OCI-LY7 (cell line): ENCODE results near the gene SERPINA5. TPM values are rescaled to one million over a fixed set of nuclear protein-coding genes. Genes with fewer than 3 reads are reported as not detected.

Experiments
- BruUV-seq: library from RNA; stranded (reverse); fragments of 400-500 nt; replicated peaks from 2 replicates; lab custom pipeline; 2021; lab: Mats Ljungman, UMichigan
- CTCF ChIA-PET: fragments of 300-600 bp; sonication (Branson Sonifier 250); formaldehyde crosslinking; loops from one replicate; lab custom pipeline; 2022; ENCODE audit warnings: antibody characterized with exemption; ENCODE audit not compliant: unreplicated experiment; lab: Charles Lee
- POLR2A ChIA-PET: fragments of 300-600 bp; sonication (Branson Sonifier 250); formaldehyde crosslinking; loops from one replicate; lab custom pipeline; 2022; ENCODE audit warnings: antibody characterized with exemption; lab: Charles Lee
- DNase-seq: peaks from one replicate; pipeline ENCODE4 v3.0.0-alpha.2; 2015; ENCODE audit warnings: low spot score
- H2AFZ ChIP-seq: fragments of 200-600 bp; sonication (generic), shearing (Covaris generic); 2 replicates; pipeline ENCODE4 v1.6.1; 2014; ENCODE audit warnings: mild to moderate bottlenecking, antibody characterized with exemption, low read length, moderate library complexity
- H3K27ac ChIP-seq: fragments of 200-600 bp; sonication (generic); 2 replicates; pipeline ENCODE4 v1.5.1; 2014; ENCODE audit warnings: mixed run types, low read depth, mild to moderate bottlenecking, moderate library complexity, low read length, inconsistent platforms; ENCODE audit not compliant: poor library complexity, severe bottlenecking
- H3K36me3 ChIP-seq: fragments of 200-600 bp; sonication (generic); 2 replicates; pipeline ENCODE4 v1.6.1; 2014; ENCODE audit warnings: mild to moderate bottlenecking, antibody characterized with exemption, low read length, moderate library complexity, mixed read lengths; ENCODE audit not compliant: insufficient read depth
- H3K4me1 ChIP-seq: fragments of 200-600 bp; sonication (generic); 2 replicates; pipeline ENCODE4 v1.5.1; 2014; ENCODE audit warnings: mild to moderate bottlenecking, low read length; ENCODE audit not compliant: insufficient read depth, poor library complexity, severe bottlenecking
- H3K4me2 ChIP-seq: fragments of 200-600 bp; sonication (generic); 2 replicates; pipeline ENCODE4 v1.6.1; 2014; ENCODE audit warnings: mild to moderate bottlenecking, low read length
- H3K4me3 ChIP-seq: fragments of 200-600 bp; sonication (generic); 2 replicates; pipeline ENCODE4 v1.5.1; 2014; ENCODE audit warnings: mild to moderate bottlenecking, low read depth, low read length; ENCODE audit not compliant: poor library complexity, severe bottlenecking
- H3K79me2 ChIP-seq: fragments of 200-600 bp; sonication (generic); 2 replicates; pipeline ENCODE4 v1.6.1; 2016; ENCODE audit warnings: low read depth, mild to moderate bottlenecking, low read length, moderate library complexity, mixed read lengths; ENCODE audit not compliant: insufficient read depth
- H3K9me2 ChIP-seq: fragments of 200-600 bp; sonication (generic); 2 replicates; pipeline ENCODE4 v1.6.1; 2016; ENCODE audit warnings: mild to moderate bottlenecking, low read length, mixed read lengths; ENCODE audit not compliant: insufficient read depth
- H3K9me3 ChIP-seq: fragments of 200-600 bp; sonication (generic); 2 replicates; pipeline ENCODE4 v1.6.1; 2014; ENCODE audit warnings: mild to moderate bottlenecking, mixed run types, low read length, mixed read lengths
- H4K20me1 ChIP-seq: fragments of 200-600 bp; sonication (generic); 2 replicates; pipeline ENCODE4 v1.6.1; 2014; ENCODE audit warnings: mild to moderate bottlenecking, antibody characterized with exemption, low read length, moderate library complexity, mixed read lengths; ENCODE audit not compliant: insufficient read depth
- EZH2phosphoT487 ChIP-seq: fragments of 200-600 bp; sonication (generic); IDR thresholded peaks from 2 replicates; pipeline ENCODE4 v1.6.1; 2018; ENCODE audit warnings: low read depth, borderline replicate concordance, mild to moderate bottlenecking, mixed run types, antibody characterized with exemption, low read length, moderate library complexity, mixed read lengths
- intact Hi-C: fragments of 100-400 bp; cut with micrococcal nuclease; formaldehyde crosslinking; loops from one replicate; pipeline ENCODE4 v1.10.0; 2022; ENCODE audit not compliant: unreplicated experiment
- total RNA-seq, 2 experiments: library from RNA; depleted of rRNA in 1 of 2; stranded (reverse); fragments of >200 nt in 1 of 2; shearing (Covaris generic) in 1 of 2; gene quantifications; 2 replicates each; pipeline ENCODE4 v1.2.3, GENCODE V29; 2014 to 2022
- TF ChIP-seq, protein P1 (sequence below): fragments of 200-600 bp; sonication (generic); conservative IDR thresholded peaks from 2 replicates; pipeline ENCODE4 v1.5.1; 2014; ENCODE audit warnings: mild to moderate bottlenecking, antibody characterized with exemption, low read length, moderate library complexity, mixed read lengths

Gene SERPINA5
- total RNA-seq, 2 experiments from 2014 or later = not detected

DNA sequence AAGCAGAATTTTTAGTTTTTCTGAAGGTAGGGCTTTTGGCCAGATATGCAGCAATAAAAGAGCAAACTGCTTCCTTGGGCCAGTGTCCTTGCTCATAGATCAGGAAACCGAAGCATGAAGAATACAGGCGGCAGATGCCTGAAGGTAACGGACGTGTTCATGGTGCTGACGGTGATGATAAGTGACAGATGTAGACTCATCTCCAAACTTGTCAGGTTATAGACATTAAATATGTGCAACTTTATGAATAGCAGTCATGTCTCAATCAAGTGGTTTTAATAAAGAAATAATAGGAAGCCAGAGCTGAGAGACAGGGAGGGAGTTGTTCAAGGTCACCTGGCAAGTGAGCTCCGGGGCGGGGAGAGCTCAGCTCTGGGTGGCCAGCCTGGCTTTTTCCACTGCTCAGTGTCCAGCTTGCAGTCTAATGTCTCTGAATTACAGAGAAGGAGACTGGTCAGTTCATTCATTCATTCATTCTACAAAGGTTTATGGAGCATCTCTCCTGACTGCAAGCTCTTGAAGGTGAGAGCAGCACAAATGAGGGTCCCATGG lies 1.0 kb downstream of the SERPINA5 start:
- no peak overlapping the region for H2AFZ ChIP-seq
- H3K79me2 ChIP-seq = no peaks in the 10 kb centered on the region
- no peak overlapping the region for H3K4me3 ChIP-seq
- TF ChIP-seq, protein P1, sequence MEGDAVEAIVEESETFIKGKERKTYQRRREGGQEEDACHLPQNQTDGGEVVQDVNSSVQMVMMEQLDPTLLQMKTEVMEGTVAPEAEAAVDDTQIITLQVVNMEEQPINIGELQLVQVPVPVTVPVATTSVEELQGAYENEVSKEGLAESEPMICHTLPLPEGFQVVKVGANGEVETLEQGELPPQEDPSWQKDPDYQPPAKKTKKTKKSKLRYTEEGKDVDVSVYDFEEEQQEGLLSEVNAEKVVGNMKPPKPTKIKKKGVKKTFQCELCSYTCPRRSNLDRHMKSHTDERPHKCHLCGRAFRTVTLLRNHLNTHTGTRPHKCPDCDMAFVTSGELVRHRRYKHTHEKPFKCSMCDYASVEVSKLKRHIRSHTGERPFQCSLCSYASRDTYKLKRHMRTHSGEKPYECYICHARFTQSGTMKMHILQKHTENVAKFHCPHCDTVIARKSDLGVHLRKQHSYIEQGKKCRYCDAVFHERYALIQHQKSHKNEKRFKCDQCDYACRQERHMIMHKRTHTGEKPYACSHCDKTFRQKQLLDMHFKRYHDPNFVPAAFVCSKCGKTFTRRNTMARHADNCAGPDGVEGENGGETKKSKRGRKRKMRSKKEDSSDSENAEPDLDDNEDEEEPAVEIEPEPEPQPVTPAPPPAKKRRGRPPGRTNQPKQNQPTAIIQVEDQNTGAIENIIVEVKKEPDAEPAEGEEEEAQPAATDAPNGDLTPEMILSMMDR = no peak
- TF ChIP-seq EZH2phosphoT487 = no peak
- H3K4me2 ChIP-seq = no peak overlapping the region
- ChIA-PET POLR2A (no interaction called here), CTCF (no interaction called here)
- no peaks in the 10 kb centered on the region for H3K36me3 ChIP-seq
- H3K9me3 ChIP-seq = no peaks in the 10 kb centered on the region
- H3K9me2 ChIP-seq = no peaks in the 10 kb centered on the region
- no TSS peak for BruUV-seq
- no peaks in the 10 kb centered on the region for H4K20me1 ChIP-seq
- no peak overlapping the region for H3K27ac ChIP-seq
- DNase-seq = no peak
- H3K4me1 ChIP-seq = no peaks in the 10 kb centered on the region
- intact Hi-C loops = no loop called here

DNA sequence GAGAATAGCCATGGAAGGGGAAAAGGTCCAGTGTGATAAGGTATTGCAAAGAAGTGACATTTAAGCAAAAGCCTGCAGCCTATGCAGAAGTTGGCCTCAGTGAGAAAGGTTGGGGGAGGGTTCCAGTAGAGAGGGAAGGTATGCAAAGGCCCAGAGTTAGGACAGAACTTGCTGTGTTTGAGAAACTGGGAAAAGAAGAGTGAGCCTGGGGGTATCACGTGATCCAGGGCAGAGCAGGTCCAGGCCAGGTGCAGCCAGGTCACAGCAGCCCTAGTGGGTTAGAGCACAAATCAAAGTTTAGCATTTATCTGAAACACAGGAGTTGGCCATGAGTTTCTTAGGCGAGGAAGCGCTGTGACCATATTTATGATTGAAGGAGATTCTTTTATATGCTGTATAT lies 1.6 kb downstream of the SERPINA5 start:
- Histone ChIP-seq H3K4me1 (no peaks in the 10 kb centered on the region), H4K20me1 (no peaks in the 10 kb centered on the region), H3K36me3 (no peaks in the 10 kb centered on the region), H3K9me2 (no peaks in the 10 kb centered on the region), H3K4me3 (no peak overlapping the region), H2AFZ (no peak overlapping the region), H3K27ac (no peak overlapping the region), H3K79me2 (no peaks in the 10 kb centered on the region), H3K9me3 (no peaks in the 10 kb centered on the region), H3K4me2 (no peak overlapping the region)
- DNase-seq = no peak
- intact Hi-C loops = no loop called here
- TF ChIP-seq, protein P1 = no peak
- TF ChIP-seq EZH2phosphoT487 = no peak
- POLR2A ChIA-PET = no interaction called here
- no TSS peak for BruUV-seq
- CTCF ChIA-PET = no interaction called here

DNA sequence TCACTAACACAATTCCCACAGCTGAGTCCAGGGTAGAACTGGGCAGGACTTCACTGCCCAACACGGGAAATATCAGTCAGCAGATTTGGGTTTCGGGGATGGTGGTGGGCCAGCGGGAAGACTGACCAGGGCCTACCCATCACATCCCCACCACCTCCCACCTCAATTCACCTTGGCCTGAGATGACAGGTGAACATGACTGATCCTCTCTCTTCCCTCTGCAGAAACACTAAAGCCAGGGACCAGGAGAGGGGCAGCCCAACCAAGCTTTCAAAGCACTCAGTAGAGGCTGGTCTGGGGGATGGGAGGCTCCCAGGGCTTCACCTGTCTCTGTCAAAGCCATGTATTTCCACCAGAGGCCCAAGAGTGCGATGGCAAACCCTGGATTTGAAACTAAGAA lies 2.3 kb downstream of the SERPINA5 start:
- no peaks in the 10 kb centered on the region for H3K9me3 ChIP-seq
- intact Hi-C loops = no loop called here
- no peaks in the 10 kb centered on the region for H4K20me1 ChIP-seq
- H3K36me3 ChIP-seq = no peaks in the 10 kb centered on the region
- no peaks in the 10 kb centered on the region for H3K4me1 ChIP-seq
- no peak overlapping the region for H3K4me2 ChIP-seq
- DNase-seq = no peak
- ChIA-PET CTCF (no interaction called here), POLR2A (no interaction called here)
- no peak overlapping the region for H3K27ac ChIP-seq
- H3K9me2 ChIP-seq = no peaks in the 10 kb centered on the region
- no TSS peak for BruUV-seq
- no peak overlapping the region for H3K4me3 ChIP-seq
- H3K79me2 ChIP-seq = no peaks in the 10 kb centered on the region
- TF ChIP-seq EZH2phosphoT487 = no peak
- TF ChIP-seq, protein P1 = no peak
- no peak overlapping the region for H2AFZ ChIP-seq
